GM19452 (cell line): ENCODE data around the gene AAGAB.

Experiments
- ATAC-seq: cut with Tn5 transposase; IDR thresholded peaks from one replicate; pipeline ENCODE4 v1.9.1; 2021; ENCODE audit not compliant: unreplicated experiment

AAGAB gene

GRCh38 chr15:67212684-67213367, 41.6 kb downstream of the AAGAB start:
- no peak for ATAC-seq

GRCh38 chr15:67210555-67211168, 43.8 kb downstream of the AAGAB start:
- ATAC-seq, result no peak

DNA sequence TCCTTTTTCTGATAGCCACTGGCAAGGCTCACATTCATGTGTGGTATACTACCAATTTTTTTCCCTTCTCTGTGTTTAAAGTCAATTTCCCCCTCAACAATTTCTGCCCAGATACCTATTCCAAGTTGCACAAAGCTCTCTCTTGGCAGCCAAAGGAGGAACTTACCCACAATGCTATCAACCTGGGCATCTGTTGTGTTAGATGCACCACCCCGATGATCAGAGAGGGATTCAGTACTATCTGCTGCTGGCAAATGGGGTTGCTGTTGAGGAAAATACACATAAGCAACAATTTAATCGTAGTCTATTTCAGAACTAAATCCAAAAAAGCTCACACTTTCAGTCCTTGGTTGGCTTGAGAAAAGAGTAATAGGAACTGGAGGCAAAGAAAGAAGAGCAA, 46.1 kb downstream of the AAGAB start:
- no peak for ATAC-seq

GRCh38 chr15:67207555-67208207, 46.8 kb downstream of the AAGAB start:
- no peak for ATAC-seq

DNA sequence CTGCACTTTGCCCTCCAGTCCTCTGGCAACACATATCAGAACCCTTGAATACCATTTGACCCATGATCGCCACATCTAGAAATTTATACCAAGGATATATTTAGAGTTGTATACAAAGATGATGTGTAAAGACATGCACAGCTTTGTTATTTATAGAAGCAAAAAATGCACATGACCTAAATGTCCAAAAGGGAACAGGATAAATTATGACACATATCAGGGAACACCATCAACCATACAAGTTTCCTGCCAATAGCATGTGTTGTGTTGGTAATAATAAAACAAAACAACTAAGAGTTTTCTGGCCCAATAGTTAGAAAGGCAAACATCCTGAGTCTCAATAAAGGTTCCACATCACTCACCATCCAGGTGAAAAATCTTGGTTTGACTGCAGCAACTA, 51.5 kb downstream of the AAGAB start:
- no peak for ATAC-seq

DNA sequence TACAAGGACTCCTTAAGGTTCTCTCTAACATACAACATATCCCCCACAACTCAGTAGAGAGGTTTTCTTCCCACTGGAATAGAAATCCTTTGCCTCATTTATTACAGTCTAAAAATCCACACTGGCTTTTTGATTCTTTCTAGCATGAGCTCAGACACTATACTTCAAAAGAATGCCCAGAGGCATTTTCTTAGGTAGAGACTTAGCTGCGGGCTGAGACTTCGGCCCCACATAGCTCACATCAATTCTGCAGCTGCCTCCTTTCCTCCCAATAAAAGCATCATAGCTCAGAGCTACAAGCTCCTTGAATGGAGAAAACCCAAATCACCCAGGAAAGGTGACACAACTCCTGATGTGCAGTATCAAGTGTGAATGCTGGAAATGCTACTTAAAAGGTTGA, 52.4 kb downstream of the AAGAB start:
- no peak for ATAC-seq

DNA sequence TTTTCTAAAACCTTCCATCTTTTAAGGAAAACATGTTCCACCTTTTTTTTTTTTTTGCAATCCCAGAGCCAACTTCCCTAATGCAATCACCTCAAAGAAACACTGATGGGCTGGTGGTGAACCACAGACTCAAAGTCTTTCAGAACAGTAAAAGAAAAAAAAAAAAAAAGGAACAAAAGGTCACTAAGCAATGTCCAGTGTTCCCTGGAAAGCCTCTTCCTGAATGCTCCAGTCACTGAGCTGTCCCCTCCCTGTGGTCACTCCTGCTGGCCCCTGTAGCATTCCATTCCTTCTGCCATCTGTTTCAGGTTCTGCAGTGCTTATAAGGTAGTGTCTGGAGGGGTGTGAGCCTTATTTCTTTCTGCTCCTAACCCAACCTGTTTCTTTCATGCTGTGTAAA, 53.3 kb downstream of the AAGAB start:
- no peak for ATAC-seq

GRCh38 chr15:67199881-67200763, 54.3 kb downstream of the AAGAB start:
- ATAC-seq, result no peak

GRCh38 chr15:67199391-67199790, 55.1 kb downstream of the AAGAB start:
- ATAC-seq, result no peak

GRCh38 chr15:67198157-67198754, 56.2 kb downstream of the AAGAB start:
- no peak for ATAC-seq

DNA sequence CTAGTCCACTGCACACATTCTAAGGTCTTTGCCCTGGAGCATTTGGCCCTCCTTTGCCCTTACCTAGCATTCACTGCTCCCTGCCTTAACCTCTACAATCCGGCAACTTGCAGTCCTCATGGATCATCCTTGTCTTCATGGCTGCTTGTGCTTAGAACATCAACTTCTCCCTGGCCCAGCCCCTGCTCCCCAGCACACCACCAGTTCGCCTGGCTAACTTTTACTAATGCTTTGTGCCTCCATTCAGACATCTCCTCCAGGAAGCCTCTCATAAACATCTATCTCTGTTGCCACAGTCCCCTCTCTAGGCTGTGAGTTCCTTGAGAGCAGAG, 57.1 kb downstream of the AAGAB start:
- no peak for ATAC-seq

GRCh38 chr15:67196672-67197363, 57.6 kb downstream of the AAGAB start:
- ATAC-seq, result no peak

DNA sequence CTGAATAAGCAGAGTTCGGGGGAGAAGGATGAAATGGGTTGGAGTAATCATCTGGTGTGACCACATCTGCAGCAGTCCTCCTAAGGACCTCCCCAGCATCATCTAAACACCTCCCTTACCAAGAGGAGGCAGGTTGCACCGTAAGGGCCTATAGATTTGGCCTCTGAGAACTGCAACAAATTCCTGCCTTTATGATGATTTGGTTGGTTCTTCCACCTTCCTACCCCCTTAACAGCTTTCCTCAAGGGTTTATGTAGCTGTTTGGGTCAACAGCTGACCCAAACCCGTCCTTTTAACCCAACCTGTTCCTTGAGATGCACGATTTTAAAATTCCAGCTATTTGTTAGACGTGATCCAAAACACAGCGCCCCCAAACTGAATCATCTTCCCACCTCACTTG, 58.2 kb downstream of the AAGAB start:
- ATAC-seq, result no peak

DNA sequence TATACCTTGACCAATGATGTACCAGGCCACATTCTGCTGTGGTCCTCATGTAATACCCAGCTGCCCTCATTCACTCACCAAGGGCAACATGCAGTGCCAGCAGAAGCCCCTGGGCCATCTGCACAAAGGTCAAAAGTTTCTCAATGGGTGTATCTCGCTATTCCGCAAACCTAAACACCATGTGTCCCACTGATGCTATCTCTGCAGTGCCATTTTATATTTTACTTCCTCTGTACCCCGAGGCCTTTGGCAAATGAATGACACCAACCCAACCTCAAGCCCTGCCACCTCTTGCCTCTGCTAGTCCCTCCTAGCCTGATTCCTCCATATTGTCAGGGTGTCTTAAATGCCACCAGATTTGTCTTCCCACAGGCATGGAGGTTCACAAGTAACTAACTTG, 59.2 kb downstream of the AAGAB start:
- no peak for ATAC-seq

GRCh38 chr15:67194171-67195114, 60.0 kb downstream of the AAGAB start:
- ATAC-seq, result no peak

- ATAC-seq, result no peak
Observed at GRCh38 chr15:67193223-67193990, 61.1 kb downstream of the AAGAB start.

GRCh38 chr15:67192185-67192820, 62.2 kb downstream of the AAGAB start:
- ATAC-seq, result no peak

- no peak for ATAC-seq
Observed at GRCh38 chr15:67190813-67191212, 63.6 kb downstream of the AAGAB start.
